ENCODE data around the gene PLA2G2A.

PLA2G2A gene

GRCh38 chr1:19971664-19972063, 7.8 kb downstream of the PLA2G2A start:
- TF ChIP-seq, protein P1, sequence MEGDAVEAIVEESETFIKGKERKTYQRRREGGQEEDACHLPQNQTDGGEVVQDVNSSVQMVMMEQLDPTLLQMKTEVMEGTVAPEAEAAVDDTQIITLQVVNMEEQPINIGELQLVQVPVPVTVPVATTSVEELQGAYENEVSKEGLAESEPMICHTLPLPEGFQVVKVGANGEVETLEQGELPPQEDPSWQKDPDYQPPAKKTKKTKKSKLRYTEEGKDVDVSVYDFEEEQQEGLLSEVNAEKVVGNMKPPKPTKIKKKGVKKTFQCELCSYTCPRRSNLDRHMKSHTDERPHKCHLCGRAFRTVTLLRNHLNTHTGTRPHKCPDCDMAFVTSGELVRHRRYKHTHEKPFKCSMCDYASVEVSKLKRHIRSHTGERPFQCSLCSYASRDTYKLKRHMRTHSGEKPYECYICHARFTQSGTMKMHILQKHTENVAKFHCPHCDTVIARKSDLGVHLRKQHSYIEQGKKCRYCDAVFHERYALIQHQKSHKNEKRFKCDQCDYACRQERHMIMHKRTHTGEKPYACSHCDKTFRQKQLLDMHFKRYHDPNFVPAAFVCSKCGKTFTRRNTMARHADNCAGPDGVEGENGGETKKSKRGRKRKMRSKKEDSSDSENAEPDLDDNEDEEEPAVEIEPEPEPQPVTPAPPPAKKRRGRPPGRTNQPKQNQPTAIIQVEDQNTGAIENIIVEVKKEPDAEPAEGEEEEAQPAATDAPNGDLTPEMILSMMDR (IDR thresholded peaks at IDR 0.05; ENCODE audit: low read depth, low read length), result no peak

DNA sequence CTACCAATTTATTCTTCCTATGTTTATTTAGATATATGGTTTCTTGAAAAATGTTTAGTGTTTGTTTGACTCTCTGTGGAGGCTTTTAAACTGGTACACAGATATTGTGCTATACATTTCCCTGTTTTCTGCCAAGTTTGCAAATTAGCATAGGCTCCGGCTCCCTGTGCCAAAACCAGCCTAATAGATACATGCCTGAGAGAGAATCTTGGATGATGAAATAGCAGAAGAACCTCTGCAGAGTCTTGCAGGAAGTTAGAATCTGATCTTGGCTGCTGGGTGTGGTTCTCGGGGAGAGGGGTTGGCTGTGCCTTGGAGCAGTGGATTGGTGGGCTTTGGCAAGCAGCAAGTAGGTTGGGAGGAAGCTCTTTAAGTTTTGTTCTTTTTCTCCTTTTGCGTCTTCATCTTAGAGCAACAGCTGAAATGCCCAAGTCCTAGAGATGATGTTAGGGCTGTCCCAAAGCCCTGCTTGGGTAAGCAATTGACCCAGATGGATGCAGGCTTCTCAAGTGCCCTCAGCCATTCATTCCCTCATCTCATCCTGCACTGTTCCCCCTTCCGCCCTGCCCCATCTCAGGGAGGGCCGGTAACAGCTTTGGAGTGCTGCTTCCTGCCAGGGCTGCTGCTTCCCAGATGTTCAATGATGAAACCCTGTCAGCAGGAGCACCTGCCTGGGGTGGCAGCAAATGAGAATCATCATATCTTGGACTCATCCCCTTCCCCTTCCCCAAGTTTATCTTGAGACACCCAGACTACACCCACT, 9.3 kb downstream of the PLA2G2A start:
- TF ChIP-seq, protein P1 (IDR thresholded peaks at IDR 0.05; ENCODE audit: low read depth, low read length), result no peak
- DNase-seq (ENCODE audit: extremely low read depth, low read depth), result no peak

More at GRCh38 chr1:19971664-19972063, 7.8 kb downstream of the PLA2G2A start:
- DNase-seq (ENCODE audit: extremely low read depth, low read depth), result no peak

DNA sequence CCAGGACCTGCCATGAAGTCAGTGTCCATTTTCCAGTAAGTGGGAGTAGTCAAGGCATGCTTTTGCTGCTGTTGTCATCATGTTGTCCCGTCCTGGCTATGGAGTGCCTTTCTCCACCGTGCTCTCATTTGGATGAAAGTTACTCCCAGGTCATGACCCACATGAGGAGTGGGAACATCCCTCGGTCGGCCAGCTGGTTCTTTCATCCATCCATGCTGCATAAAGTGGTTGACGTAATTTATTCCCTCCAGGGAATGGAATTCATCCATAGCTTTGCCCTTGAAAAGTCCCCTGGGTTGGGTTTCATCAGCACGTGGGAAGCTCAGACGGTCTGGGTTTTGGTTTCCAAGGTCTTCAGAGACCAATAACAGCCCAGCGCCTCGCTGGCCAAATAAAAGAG, 11.6 kb downstream of the PLA2G2A start:
- TF ChIP-seq, protein P1 (IDR thresholded peaks at IDR 0.05; ENCODE audit: low read depth, low read length), result no peak

DNA sequence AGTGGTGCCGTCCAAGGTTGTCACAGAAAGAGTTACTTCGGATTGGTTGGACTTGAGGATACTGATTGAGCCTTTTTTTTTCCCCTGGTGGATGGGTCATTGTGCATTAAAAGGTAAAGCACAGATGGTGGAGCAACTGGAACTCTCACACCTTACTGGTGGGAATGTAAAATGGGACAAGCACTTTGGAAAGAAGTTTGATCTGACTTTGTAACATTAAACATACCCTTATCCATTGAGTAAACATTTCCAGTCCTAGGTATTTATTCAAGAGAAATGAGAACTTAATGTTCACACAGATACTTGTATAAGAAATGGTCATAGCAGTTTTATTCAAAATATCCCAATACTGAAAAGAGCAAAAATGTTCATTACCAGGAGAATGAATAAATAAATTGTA, 14.9 kb downstream of the PLA2G2A start:
- no peak for DNase-seq (ENCODE audit: extremely low read depth, low read depth)
- TF ChIP-seq, protein P1 (IDR thresholded peaks at IDR 0.05; ENCODE audit: low read depth, low read length), result no peak

More for the DNA sequence above, 11.6 kb downstream of the PLA2G2A start:
- DNase-seq (ENCODE audit: extremely low read depth, low read depth), result no peak

DNA sequence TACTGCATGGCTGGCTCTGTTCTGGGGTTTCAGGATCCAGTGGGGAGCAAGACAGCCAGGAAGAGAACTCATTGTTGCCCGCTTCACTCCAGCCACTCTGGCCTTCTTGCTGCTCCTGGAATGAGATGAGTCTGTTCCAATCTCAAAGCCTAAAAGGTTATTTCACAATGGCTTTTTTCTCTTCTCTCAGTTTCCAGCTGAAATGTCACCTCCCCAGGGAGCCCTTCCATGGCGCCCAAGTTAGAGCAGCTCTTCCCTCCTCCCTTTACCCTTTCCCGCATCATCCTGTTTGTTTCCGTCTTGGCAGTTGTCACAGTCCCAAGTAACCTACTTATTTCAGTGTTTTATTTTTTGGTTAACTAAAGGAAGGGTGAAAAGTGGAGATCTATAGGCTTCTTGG, 15.8 kb downstream of the PLA2G2A start:
- no peak for DNase-seq (ENCODE audit: extremely low read depth, low read depth)
- TF ChIP-seq, protein P1 (IDR thresholded peaks at IDR 0.05; ENCODE audit: low read depth, low read length), result no peak

DNA sequence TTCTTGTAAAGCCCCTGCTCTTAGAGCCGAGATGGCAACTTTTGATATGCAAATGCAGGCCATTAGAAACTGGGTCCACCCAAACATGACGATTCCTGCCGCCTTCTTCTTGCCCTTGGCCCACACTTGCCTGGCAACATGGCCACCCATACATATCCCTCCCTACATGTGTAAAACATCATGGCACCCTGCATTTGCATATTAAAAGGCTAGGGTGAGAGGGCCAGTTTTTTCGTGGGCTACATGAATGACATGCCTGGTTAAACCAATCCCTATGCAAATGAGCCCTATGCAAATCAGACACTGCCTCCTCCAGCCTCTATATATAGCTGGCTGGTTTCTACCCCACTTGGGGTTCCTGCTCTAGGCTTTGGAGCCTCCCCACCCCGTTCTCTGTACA, 18.8 kb downstream of the PLA2G2A start:
- TF ChIP-seq, protein P1 (IDR thresholded peaks at IDR 0.05; ENCODE audit: low read depth, low read length), result no peak
- no peak for DNase-seq (ENCODE audit: extremely low read depth, low read depth)

DNA sequence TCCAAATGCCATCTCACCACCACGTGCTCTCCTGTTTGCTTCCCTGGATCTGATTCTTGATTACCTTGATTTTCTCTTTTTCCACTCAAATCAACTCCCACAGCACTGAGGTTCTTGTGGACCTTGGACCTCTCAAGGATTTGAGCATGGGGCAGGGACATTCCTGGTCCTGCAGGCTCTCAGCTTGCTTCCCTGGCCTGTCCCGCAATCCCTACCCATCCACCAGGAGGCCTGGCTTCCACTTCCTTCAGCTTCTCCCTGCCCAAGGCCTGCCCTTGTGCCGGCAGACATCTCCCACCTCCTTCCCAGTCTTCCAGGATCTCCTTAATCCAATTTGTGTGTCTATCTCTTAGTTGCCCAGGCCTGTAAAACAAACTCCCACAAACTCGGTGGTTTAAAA, 21.6 kb downstream of the PLA2G2A start:
- TF ChIP-seq, protein P1 (IDR thresholded peaks at IDR 0.05; ENCODE audit: low read depth, low read length), result no peak; the same call in 1 of the 2 replicates
- no peak for DNase-seq (ENCODE audit: extremely low read depth, low read depth)

Data from AG09319 (cell line).